ENCODE measurements around the gene RYR1. TPM values are rescaled to one million over a fixed set of nuclear protein-coding genes. Genes with fewer than 3 reads are reported as not detected.

The RYR1 gene
- total RNA-seq, 1 experiment from 2014 or later: 4.1 TPM

- Histone ChIP-seq H3K36me3 (ENCODE audit: control insufficient read depth in 1 of 2, insufficient read depth in 2 of 2, low read length in 2 of 2) (no peaks in the 10 kb centered on the region), H3K79me2 (ENCODE audit: insufficient read depth, low read length) (no peaks in the 10 kb centered on the region), H2AFZ (ENCODE audit: low read depth, low read length, poor library complexity, severe bottlenecking) (no peak overlapping the region), H3K4me1 (ENCODE audit: control insufficient read depth in 1 of 2, insufficient read depth in 2 of 2, low read length in 2 of 2) (0 out of 4 replicates have a peak, but pooled peaks cover 0 to 3% of the 10 kb centered on the region in 2 experiments), H3K9me2 (ENCODE audit: insufficient read depth) (no peaks in the 10 kb centered on the region), H4K20me1 (ENCODE audit: insufficient read depth) (no peaks in the 10 kb centered on the region), H3K9ac (ENCODE audit: low read length) (no peak overlapping the region), H3K27ac (ENCODE audit: low read depth, low read length) (no peak overlapping the region), H3K9me3 (ENCODE audit: control insufficient read depth in 1 of 2, insufficient read depth in 1 of 2, low read depth in 1 of 2, low read length in 2 of 2) (no peaks in the 10 kb centered on the region), H3K4me2 (ENCODE audit: low read length) (no peak overlapping the region), H3K4me3 (replicated peaks in 1 of 2; ENCODE audit: low read depth in 1 of 2, low read length in 2 of 2) (no peak overlapping the region), H3K27me3 (ENCODE audit: insufficient read depth, low read length) (no peaks in the 10 kb centered on the region)
- ChIA-PET RAD21 (ENCODE audit: low non-redundant PET in 1 of 2, low total read pairs in 2 of 2, uncharacterized antibody in 2 of 2, unreplicated experiment in 2 of 2) (no interaction called here), CTCF (no interaction called here), POLR2A (interaction anchor here (0.8 kb wide), 1 partner anchor 28 kb away, joined by 3 read pairs; no protein-coding TSS in a partner anchor)
- ATAC-seq: peak; percentile 45; the same call in 1 of the 2 replicates
- BruUV-seq (replicated peaks): no TSS peak
- intact Hi-C loops (cut with micrococcal nuclease): no loop called here
- TF ChIP-seq YY1 (IDR thresholded peaks at IDR 0.05; ENCODE audit: extremely low read depth, insufficient replicate concordance, low read depth, low read length) (no peak), EGR1 (IDR thresholded peaks at IDR 0.05; ENCODE audit: low read depth) (no peak), EZH2 (IDR thresholded peaks at IDR 0.05) (no peak), RAD21 (IDR thresholded peaks at IDR 0.05; ENCODE audit: low read depth) (no peak), ZNF274 (IDR thresholded peaks at IDR 0.05; ENCODE audit: low read depth, low read length) (no peak), SP1 (IDR thresholded peaks at IDR 0.05; ENCODE audit: low read depth) (no peak), CEBPB (IDR thresholded peaks at IDR 0.05; ENCODE audit: low read depth) (no peak), MAX (IDR thresholded peaks at IDR 0.05) (no peak), SIN3A (IDR thresholded peaks at IDR 0.05; ENCODE audit: low read depth) (no peak), FOSL1 (IDR thresholded peaks at IDR 0.05; ENCODE audit: low read depth) (no peak), CBX3 (IDR thresholded peaks at IDR 0.05; ENCODE audit: low read depth) (no peak), EZH2phosphoT487 (IDR thresholded peaks at IDR 0.05; ENCODE audit: borderline replicate concordance) (no peak), ATF3 (IDR thresholded peaks at IDR 0.05) (no peak), TCF7L2 (IDR thresholded peaks at IDR 0.05; ENCODE audit: borderline replicate concordance, extremely low read depth, insufficient read depth, insufficient read length) (no peak), CTCF (IDR thresholded peaks at IDR 0.05 in 2 of 3, conservative IDR thresholded peaks at IDR 0.05 in 1 of 3; ENCODE audit: borderline replicate concordance in 1 of 3, insufficient read depth in 1 of 3, low read depth in 2 of 3, low read length in 2 of 3) (no peak), REST (IDR thresholded peaks at IDR 0.05; ENCODE audit: low read depth) (no peak), SRF (IDR thresholded peaks at IDR 0.05; ENCODE audit: low read depth) (no peak)
- no peak for DNase-seq (ENCODE audit: low read depth, low spot score)
Measured at GRCh38 chr19:38571682-38572081, 138.2 kb downstream of the RYR1 start.

Data from HCT116 (cell line).